SK-N-SH treated with all-trans-retinoic acid at 6 μM for 48 hours (cell line): ENCODE data around the gene HERC6.

Experiments used
- ATAC-seq: fragments of 200-7000 bp; cut with Tn5 transposase; 3 replicates; pipeline ENCODE4 v1.9.1; 2020; ENCODE audit warnings: mild to moderate bottlenecking, moderate library complexity
- ARNTL ChIP-seq: fragments of 450-650 bp; formaldehyde crosslinking; IDR thresholded peaks from 2 replicates; pipeline ENCODE4 v1.5.0; 2020; ENCODE audit warnings: low read depth, mild to moderate bottlenecking, moderate library complexity, borderline replicate concordance
- BACH2 ChIP-seq: fragments of 250-450 bp; sonication (Bioruptor Pico); IDR thresholded peaks from 2 replicates; pipeline ENCODE4 v1.9.0; 2021; ENCODE audit warnings: mild to moderate bottlenecking, borderline replicate concordance
- CREB5 ChIP-seq: fragments of 250-450 bp; sonication (Bioruptor Pico); IDR thresholded peaks from 2 replicates; pipeline ENCODE4 v1.5.1; 2020; ENCODE audit warnings: low read depth, mild to moderate bottlenecking, moderate library complexity
- CSDC2 ChIP-seq: fragments of 250-450 bp; sonication (Bioruptor Pico); IDR thresholded peaks from 2 replicates; pipeline ENCODE4 v1.5.0; 2020; ENCODE audit warnings: mild to moderate bottlenecking, moderate library complexity
- ESRRG ChIP-seq: fragments of 250-450 bp; sonication (Bioruptor Pico); IDR thresholded peaks from 2 replicates; pipeline ENCODE4 v1.6.1; 2021; ENCODE audit warnings: mild to moderate bottlenecking
- GLIS3 ChIP-seq: fragments of 250-450 bp; sonication (Bioruptor Pico); IDR thresholded peaks from 2 replicates; pipeline ENCODE4 v1.5.0; 2020; ENCODE audit warnings: mild to moderate bottlenecking, moderate library complexity
- ISL1 ChIP-seq: fragments of 250-450 bp; sonication (Bioruptor Pico); IDR thresholded peaks from 2 replicates; pipeline ENCODE4 v2.1.2; 2022; ENCODE audit warnings: mild to moderate bottlenecking, moderate library complexity
- OSR1 ChIP-seq: fragments of 250-450 bp; sonication (Bioruptor Pico); IDR thresholded peaks from 2 replicates; pipeline ENCODE4 v1.8.0; 2022; ENCODE audit warnings: moderate library complexity, mild to moderate bottlenecking, inconsistent platforms
- POU6F1 ChIP-seq: fragments of 250-450 bp; sonication (Bioruptor Pico); IDR thresholded peaks from 2 replicates; pipeline ENCODE4 v1.8.0; 2021; ENCODE audit warnings: low read depth, mild to moderate bottlenecking, moderate library complexity, borderline replicate concordance
- PPARA ChIP-seq: fragments of 250-450 bp; sonication (Bioruptor Pico); IDR thresholded peaks from 2 replicates; pipeline ENCODE4 v1.5.0; 2020; ENCODE audit warnings: mild to moderate bottlenecking, borderline replicate concordance
- RARB ChIP-seq: fragments of 250-450 bp; sonication (Bioruptor Pico); IDR thresholded peaks from 2 replicates; pipeline ENCODE4 v1.8.0; 2021; ENCODE audit warnings: mild to moderate bottlenecking, moderate library complexity
- SNAI2 ChIP-seq: fragments of 250-450 bp; sonication (Bioruptor Pico); IDR thresholded peaks from 2 replicates; pipeline ENCODE4 v1.5.0; 2020; ENCODE audit warnings: mild to moderate bottlenecking, moderate library complexity
- TCF4 ChIP-seq: fragments of 250-450 bp; sonication (Bioruptor Pico); IDR thresholded peaks from 2 replicates; pipeline ENCODE4 v1.8.0; 2021; ENCODE audit warnings: mild to moderate bottlenecking, moderate library complexity, borderline replicate concordance
- TOX ChIP-seq: fragments of 250-450 bp; sonication (Bioruptor Pico); IDR thresholded peaks from 2 replicates; pipeline ENCODE4 v1.8.0; 2021; ENCODE audit warnings: mild to moderate bottlenecking, moderate library complexity, borderline replicate concordance
- ZC3H10 ChIP-seq: fragments of 250-450 bp; sonication (Bioruptor Pico); IDR thresholded peaks from 2 replicates; pipeline ENCODE4 v1.5.1; 2021; ENCODE audit warnings: mild to moderate bottlenecking, moderate library complexity
- ZFP3 ChIP-seq: fragments of 250-450 bp; sonication (Bioruptor Pico); IDR thresholded peaks from 2 replicates; pipeline ENCODE4 v1.5.0; 2020; ENCODE audit warnings: mild to moderate bottlenecking, moderate library complexity
- ZFP30 ChIP-seq: fragments of 450-650 bp; formaldehyde crosslinking; IDR thresholded peaks from 2 replicates; pipeline ENCODE4 v1.5.0; 2022; ENCODE audit warnings: mild to moderate bottlenecking, moderate library complexity
- ZNF565 ChIP-seq: fragments of 450-650 bp; formaldehyde crosslinking; conservative IDR thresholded peaks from 2 replicates; pipeline ENCODE4 v1.5.0; 2020; ENCODE audit warnings: low read depth, mild to moderate bottlenecking, moderate library complexity
- ZNF70 ChIP-seq: fragments of 450-650 bp; formaldehyde crosslinking; IDR thresholded peaks from 2 replicates; pipeline ENCODE4 v1.5.0; 2020; ENCODE audit warnings: mild to moderate bottlenecking, moderate library complexity
- ZNF8 ChIP-seq: fragments of 450-650 bp; formaldehyde crosslinking; IDR thresholded peaks from 2 replicates; pipeline ENCODE4 v1.5.0; 2020; ENCODE audit warnings: mild to moderate bottlenecking, moderate library complexity
- TF ChIP-seq, protein P1 (sequence below): fragments of 250-450 bp; sonication (Bioruptor Pico); IDR thresholded peaks from 2 replicates; pipeline ENCODE4 v1.8.0; 2020; ENCODE audit warnings: mild to moderate bottlenecking, moderate library complexity, borderline replicate concordance
- TF ChIP-seq, protein P2 (sequence below): fragments of 250-450 bp; sonication (Bioruptor Pico); IDR thresholded peaks from 2 replicates; pipeline ENCODE4 v1.5.1; 2021; ENCODE audit warnings: mild to moderate bottlenecking, moderate library complexity

Gene HERC6

DNA sequence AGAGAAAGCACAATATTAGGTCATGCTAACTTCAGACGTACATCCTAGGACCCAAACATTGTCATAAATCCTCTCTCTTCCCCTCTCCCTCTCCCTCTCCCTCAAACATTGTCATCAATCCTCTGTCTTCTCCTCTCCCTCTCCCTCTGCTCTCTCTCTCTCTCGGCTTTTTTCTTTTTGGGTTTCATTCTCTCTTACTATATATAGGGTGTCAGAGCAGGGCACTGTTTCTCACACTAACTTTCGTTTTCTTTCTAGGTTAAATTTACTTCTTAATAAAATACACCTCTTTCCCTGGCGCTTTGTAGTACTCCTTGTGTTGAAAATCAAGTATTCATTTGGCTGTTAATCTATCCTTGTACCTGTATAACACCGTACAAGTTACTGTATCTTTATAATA, 41.2 kb downstream of the HERC6 start:
- ATAC-seq = no peak
- no peak for TF ChIP-seq ISL1
- TF ChIP-seq, protein P1, sequence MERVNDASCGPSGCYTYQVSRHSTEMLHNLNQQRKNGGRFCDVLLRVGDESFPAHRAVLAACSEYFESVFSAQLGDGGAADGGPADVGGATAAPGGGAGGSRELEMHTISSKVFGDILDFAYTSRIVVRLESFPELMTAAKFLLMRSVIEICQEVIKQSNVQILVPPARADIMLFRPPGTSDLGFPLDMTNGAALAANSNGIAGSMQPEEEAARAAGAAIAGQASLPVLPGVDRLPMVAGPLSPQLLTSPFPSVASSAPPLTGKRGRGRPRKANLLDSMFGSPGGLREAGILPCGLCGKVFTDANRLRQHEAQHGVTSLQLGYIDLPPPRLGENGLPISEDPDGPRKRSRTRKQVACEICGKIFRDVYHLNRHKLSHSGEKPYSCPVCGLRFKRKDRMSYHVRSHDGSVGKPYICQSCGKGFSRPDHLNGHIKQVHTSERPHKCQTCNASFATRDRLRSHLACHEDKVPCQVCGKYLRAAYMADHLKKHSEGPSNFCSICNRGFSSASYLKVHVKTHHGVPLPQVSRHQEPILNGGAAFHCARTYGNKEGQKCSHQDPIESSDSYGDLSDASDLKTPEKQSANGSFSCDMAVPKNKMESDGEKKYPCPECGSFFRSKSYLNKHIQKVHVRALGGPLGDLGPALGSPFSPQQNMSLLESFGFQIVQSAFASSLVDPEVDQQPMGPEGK (CRISPR knock-in tag) = no peak
- TF ChIP-seq CREB5 = no peak
- TF ChIP-seq ARNTL = no peak
- TF ChIP-seq ZNF70 (CRISPR knock-in tag) = no peak
- TF ChIP-seq ZNF565 (CRISPR knock-in tag) = no peak
- TF ChIP-seq CSDC2 (CRISPR knock-in tag) = no peak
- TF ChIP-seq TOX (CRISPR knock-in tag) = no peak
- TF ChIP-seq OSR1 (CRISPR knock-in tag) = no peak
- TF ChIP-seq, protein P2, sequence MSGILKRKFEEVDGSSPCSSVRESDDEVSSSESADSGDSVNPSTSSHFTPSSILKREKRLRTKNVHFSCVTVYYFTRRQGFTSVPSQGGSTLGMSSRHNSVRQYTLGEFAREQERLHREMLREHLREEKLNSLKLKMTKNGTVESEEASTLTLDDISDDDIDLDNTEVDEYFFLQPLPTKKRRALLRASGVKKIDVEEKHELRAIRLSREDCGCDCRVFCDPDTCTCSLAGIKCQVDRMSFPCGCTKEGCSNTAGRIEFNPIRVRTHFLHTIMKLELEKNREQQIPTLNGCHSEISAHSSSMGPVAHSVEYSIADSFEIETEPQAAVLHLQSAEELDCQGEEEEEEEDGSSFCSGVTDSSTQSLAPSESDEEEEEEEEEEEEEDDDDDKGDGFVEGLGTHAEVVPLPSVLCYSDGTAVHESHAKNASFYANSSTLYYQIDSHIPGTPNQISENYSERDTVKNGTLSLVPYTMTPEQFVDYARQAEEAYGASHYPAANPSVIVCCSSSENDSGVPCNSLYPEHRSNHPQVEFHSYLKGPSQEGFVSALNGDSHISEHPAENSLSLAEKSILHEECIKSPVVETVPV = no peak
- TF ChIP-seq ZFP3 (CRISPR knock-in tag) = no peak
- no peak for TF ChIP-seq ZFP30 (CRISPR knock-in tag)
- no peak for TF ChIP-seq GLIS3 (CRISPR knock-in tag)
- TF ChIP-seq RARB (CRISPR knock-in tag) = no peak
- TF ChIP-seq ESRRG (CRISPR knock-in tag) = no peak
- no peak for TF ChIP-seq POU6F1 (CRISPR knock-in tag)
- TF ChIP-seq BACH2 (CRISPR knock-in tag) = no peak

DNA sequence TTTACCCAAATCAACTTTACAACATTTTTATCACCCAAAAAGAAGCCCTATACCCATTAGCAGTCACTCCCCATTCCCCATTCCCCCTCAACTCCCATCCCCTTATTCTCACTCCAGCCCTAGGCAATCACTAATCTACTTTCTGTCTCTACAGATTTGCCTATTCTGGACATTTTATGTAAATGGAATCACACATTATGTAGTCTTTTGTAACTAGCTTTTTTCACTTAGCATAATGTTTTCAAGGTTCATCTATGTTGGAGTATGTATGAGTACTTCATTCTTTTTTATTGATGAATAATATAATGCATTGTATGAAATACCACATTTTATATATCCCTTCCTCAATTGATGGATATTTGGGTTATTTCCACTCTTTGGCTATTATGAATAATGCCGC, 42.2 kb downstream of the HERC6 start:
- no peak for ATAC-seq
- no peak for TF ChIP-seq ZNF70 (CRISPR knock-in tag)
- no peak for TF ChIP-seq PPARA
- TF ChIP-seq ARNTL = no peak
- no peak for TF ChIP-seq ZC3H10
- no peak for TF ChIP-seq SNAI2 (CRISPR knock-in tag)
- TF ChIP-seq BACH2 (CRISPR knock-in tag) = no peak
- TF ChIP-seq OSR1 (CRISPR knock-in tag) = no peak
- TF ChIP-seq ZNF8 (CRISPR knock-in tag) = no peak

- TF ChIP-seq, protein P1 (CRISPR knock-in tag) = no peak
- TF ChIP-seq TCF4 (CRISPR knock-in tag) = peak; percentile 80; the same call in 1 of the 2 replicates
- TF ChIP-seq, all 23 proteins: peak for 1
- no peak for ATAC-seq
Measured at GRCh38 chr4:88422403-88422802, 43.8 kb downstream of the HERC6 start.

GRCh38 chr4:88429401-88429800, 50.7 kb downstream of the HERC6 start:
- ATAC-seq = no peak

More at GRCh38 chr4:88429401-88429800, 50.7 kb downstream of the HERC6 start:
- TF ChIP-seq ZNF565 (CRISPR knock-in tag) = no peak
- no peak for TF ChIP-seq CREB5
- TF ChIP-seq ZNF8 (CRISPR knock-in tag) = no peak
- no peak for TF ChIP-seq OSR1 (CRISPR knock-in tag)
- TF ChIP-seq BACH2 (CRISPR knock-in tag) = no peak
- TF ChIP-seq ZNF70 (CRISPR knock-in tag) = no peak
